T-helper 9 cell (primary cell): ENCODE data around the gene MAPK1.
"Not testable (repeated sequence)": the region's sequence is repeated elsewhere in the genome, so short reads cannot be mapped to it uniquely, and the experiment has no call there.

ENCODE experiments used
- DNase-seq: peaks from one replicate; pipeline ENCODE4 v3.0.0-alpha.2; 2020

The MAPK1 gene

DNA sequence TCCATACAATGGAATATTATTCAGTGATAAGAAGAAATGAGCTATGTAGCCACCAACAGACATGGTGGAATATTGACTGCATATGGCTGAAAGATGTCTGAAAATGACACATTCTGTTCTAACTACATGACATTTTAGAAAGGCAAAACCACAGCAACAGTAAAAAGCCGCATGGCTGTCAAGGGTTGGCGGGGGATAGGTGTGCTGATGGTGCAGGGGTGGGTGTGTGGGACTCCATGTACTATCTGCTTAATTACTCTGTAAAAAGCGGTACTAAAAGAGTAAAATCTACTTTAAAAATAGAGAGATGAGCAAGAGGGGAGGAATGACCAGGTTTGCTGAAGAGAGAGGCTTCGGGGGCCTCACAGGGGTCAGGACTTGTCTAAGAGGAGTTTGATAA, 115.2 kb downstream of the MAPK1 start:
- no peak for DNase-seq

DNA sequence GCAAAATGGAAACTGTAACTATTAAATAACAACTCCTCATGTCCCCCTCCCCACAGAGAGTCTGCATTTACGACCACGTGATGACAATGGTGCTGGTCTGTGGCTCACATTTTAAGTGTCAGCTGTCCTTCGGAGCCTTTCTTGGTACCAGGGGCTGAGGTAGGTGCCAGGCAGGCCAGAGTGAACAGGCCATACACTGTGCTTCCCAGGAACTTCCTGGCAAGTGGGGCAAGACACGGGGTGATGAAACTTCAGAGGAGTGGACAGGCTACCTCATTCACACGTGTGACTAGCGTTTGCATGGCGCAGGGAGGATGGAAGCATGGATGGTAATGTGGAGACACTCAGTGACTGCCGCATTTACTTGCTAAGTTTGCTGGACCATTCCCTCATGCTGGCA, 121.5 kb downstream of the MAPK1 start:
- no peak for DNase-seq

- DNase-seq: not testable (repeated sequence)
Observed at GRCh38 chr22:21744917-21745316, 122.5 kb downstream of the MAPK1 start.

DNA sequence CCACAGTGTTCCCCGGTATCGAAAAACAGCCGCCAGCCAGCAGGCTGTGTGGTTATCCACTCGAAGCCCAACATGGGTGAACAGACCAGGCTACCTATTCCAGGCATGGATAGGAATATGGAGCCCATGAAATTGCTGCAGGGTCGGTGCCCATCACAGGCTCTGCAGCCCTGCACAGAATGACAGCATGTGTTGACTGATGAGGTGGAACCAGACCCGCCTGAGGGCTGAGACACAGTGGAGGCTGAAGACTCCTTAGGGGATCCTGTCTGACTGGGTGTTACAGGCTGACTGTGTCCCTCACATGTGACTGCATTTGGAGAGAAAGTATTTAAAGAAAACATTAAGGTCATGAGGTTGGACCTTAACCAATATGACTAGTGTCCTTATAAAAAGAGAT, 125.7 kb downstream of the MAPK1 start:
- DNase-seq: no peak

DNA sequence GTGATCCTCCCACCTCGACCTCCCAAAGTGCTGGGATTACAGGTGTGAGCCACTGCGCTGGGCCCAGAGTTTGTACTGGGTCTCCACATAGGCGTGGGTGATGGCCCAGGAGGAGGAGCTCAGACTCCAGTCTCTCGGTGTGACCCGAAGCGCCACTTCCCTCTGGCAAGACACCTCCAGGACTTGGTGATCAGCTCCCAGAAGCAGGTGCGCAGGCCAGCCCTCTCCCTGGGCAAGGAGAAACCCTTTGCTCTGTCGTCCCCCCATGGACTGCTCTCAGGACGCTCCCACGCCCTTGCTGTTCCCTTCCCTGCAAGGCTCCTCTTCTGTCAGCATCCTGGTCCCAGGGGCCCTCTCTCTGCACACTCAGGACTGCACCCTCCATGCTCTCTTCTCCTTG, 126.4 kb downstream of the MAPK1 start:
- no peak for DNase-seq

- DNase-seq: no peak
Observed at GRCh38 chr22:21739828-21740377, 127.5 kb downstream of the MAPK1 start.

DNA sequence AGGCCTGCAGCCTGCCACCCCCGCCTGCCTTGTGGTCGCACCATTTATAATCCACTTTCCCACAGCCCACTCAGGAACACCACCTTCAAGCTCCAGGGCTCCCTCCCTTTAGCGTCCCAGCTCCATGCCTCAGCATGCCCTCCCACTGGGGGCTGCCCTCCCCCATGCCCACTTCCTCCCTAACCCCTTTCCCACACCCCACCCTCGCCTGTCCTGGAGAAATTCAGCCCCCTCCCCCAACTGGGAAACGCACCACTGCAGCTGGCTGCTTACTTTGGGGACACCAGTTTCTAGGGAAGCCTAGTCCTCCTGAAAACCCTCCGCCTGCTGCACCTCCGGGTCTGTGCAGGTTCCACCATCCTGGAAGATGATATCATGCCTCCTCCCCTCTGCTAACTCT, 128.5 kb downstream of the MAPK1 start:
- DNase-seq: no peak

DNA sequence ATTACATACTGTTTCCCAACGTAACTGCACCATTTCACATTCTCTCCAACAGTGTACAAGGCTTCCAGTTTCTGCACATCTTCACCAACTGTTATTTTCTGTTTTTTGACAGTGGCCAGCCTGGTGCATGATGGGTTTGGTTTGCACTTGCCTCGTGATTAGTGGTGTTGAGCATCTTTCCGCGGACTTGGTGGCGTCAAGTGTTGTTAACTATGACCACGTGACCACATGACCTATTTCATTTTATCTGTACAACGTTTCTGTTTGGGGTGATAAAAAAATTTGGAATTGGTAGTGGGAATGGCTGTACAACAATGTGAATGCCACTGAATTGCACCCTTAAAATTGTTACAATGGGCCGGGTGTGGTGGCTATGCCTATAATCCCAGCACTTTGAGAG, 129.4 kb downstream of the MAPK1 start:
- no peak for DNase-seq

GRCh38 chr22:21736948-21737347, 130.5 kb downstream of the MAPK1 start:
- DNase-seq: no peak

DNA sequence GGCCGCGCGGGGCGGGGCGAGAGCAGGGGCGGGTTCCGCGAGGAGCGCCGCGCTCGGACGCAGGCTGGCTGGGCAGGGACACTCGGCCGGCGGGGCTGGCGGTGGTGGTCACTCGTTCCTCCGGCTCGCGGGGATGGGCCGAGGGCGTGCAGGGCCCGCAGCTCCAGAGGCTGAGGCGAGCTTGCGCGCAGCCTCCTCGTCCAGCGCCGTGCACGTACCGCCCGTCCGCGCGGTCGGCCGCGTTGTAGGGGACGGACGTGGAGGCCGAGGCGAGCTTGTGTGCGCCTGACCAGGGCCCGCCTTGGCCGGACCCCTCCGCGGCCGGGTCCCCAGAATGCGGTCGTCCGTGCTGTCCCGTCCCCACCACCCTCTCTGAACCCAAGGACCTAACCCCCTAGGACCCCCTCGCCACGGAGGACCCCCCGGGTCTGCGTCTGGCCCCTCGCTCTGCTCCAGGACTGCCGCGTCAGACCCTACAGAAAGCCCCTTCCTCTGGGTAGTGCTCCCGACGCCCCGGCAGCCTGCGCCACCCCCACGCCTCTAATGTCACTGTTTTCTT, 131.3 kb downstream of the MAPK1 start:
- no peak for DNase-seq

- peak; percentile 96 for DNase-seq
Observed at GRCh38 chr22:21735200-21736083, 132.0 kb downstream of the MAPK1 start, which contains the start of gene YPEL1. Gene YPEL1 (minus strand): TSS chr22:21735794. CDS start chr22:21710744, 25,050 bp downstream.

DNA sequence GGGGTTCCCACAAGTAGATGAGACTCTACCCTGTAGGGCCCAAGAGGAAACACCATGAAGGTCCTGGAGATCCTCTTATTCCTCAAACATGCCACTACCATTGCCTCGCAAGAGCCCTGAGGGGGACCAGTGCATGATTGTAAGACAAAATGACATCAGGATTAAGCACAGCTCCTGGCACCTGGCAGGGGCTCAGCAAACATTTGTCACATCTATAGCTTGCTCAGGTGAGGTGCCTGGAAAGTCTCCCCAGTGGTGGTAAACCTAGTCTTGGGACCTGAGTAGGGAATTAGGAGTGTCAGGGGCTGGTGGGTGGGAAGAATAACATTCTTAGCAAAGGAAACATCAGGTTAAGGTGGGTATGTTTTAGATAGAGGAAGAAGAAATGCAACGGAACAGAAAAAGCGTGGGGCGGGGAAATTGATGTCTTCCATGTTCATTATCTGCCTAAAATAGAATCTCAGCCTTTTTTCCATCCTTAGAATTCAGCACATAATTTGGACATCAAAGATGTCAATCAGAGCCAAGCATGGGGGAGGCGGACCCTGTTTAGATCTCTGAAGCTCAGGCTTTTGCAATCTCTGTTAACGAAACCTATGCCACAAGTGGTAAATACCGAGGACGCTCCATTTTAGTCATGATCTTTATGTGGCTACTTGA, 132.8 kb downstream of the MAPK1 start:
- DNase-seq: no peak

DNA sequence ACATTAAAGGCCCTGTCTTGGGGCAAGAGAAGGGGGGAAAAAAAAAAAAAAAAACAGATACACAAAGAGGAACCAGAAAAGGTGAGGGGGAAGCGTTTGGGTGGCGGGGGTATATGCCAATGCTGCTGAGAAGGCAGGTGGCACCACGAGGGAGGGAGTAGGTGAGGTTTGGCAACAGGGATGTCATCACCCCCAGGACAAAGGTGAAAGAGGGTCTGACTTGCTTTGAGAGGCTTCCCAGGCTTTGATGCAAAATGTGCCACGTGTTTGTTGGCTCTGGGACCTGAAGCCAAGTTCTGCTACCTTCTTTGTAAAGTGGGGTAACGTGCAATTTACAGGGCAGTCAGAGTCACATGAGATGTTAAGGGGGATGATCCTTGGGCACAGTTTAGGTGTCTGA, 135.9 kb downstream of the MAPK1 start:
- no peak for DNase-seq

- no peak for DNase-seq
Observed at GRCh38 chr22:21730535-21731308, 136.7 kb downstream of the MAPK1 start.

GRCh38 chr22:21729184-21729583, 138.3 kb downstream of the MAPK1 start:
- DNase-seq: not testable (repeated sequence)

- no peak for DNase-seq
Observed at GRCh38 chr22:21728270-21728669, 139.2 kb downstream of the MAPK1 start.

- no peak for DNase-seq
Observed at GRCh38 chr22:21727768-21728167, 139.7 kb downstream of the MAPK1 start.

- DNase-seq: no peak
Observed at GRCh38 chr22:21727159-21727558, 140.3 kb downstream of the MAPK1 start.

DNA sequence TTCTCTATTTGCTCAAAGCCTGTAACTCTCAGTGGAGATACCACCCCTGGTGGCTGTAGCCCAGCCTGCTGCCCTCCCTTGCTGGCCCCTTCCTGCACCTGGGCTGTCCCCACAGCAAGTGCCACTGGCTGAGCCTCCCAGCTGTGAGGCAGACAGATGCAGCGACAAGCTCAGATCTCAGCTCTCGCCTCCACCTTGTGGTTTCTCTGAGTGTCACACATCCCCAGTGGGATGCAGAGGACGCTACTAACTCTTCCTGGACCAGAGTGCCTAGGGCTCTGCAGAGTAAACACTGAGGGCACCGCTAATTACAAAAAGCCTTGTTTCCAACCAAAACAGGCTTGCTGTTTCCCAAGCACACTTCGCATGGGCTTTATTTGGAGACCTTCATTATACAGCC, 140.8 kb downstream of the MAPK1 start:
- no peak for DNase-seq

DNA sequence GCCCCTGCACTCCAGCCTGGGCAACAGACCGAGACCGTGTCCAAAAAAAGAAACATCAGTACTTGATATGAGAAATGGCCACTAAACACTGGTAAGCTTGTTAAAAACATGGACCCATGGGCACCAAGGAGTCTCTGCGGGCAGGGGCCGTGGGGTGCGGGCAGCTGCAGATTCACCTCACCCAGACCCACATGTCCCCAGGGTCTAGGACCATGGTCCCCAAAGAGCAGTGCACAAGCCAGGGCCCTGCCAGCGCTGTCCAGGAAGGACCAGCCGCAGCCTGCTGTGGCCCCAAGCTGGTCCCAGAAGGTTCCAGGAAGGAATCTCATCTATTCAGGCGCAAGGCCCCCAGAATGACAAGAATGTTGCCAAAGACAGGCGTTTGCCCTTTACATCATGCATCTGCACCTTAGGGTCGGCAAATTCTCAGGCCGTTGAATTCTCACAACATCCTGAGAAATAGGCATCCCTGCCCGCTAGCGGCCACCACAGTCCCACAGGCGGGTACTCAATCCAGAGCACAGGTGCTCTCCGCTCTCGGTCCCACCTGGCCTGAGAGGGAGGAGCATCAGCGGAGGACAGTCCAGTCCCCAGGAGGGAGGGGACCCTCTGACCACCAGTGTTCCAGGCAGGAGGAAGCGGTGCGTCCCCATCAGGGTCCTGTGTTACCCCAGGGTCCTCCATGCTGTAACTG, 141.3 kb downstream of the MAPK1 start:
- no peak for DNase-seq

DNA sequence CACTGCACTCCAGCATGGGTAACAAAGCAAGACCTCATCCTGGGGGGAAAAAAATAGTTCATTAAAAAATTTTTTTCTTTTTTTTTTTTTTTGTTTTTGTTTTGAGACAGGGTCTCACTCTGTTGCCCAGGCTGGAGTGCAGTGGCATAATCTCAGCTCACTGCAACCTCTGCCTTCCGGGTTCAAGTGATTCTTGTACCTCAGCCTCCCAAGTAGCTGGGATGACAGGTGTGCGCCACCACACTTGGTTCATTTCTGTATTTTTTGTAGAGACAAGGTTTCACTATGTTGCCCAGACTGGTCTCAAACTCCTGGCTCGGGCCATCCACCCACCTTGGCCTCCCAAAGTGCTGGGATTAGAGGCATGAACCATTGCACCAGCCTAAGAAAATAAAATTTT, 142.9 kb downstream of the MAPK1 start:
- DNase-seq: not testable (repeated sequence)
